HG02840 (cell line): ENCODE measurements around the gene TMC4.
A peak's percentile ranks its signal among the peaks of the same experiment; 100 is the strongest.

Experiments used
- ATAC-seq: cut with Tn5 transposase; IDR thresholded peaks from one replicate; pipeline ENCODE4 v1.9.1; 2021; ENCODE audit warnings: mild to moderate bottlenecking, moderate library complexity, moderate number of reproducible peaks; ENCODE audit not compliant: unreplicated experiment, low FRiP score

Gene TMC4

GRCh38 chr19:54159352-54160181, 13.4 kb downstream of the TMC4 start, which contains the start of gene LENG1:
TSS of gene LENG1 (minus strand) at chr19:54159721. CDS start at chr19:54159695, 26 bp downstream.
- ATAC-seq, result peak; percentile 94

DNA sequence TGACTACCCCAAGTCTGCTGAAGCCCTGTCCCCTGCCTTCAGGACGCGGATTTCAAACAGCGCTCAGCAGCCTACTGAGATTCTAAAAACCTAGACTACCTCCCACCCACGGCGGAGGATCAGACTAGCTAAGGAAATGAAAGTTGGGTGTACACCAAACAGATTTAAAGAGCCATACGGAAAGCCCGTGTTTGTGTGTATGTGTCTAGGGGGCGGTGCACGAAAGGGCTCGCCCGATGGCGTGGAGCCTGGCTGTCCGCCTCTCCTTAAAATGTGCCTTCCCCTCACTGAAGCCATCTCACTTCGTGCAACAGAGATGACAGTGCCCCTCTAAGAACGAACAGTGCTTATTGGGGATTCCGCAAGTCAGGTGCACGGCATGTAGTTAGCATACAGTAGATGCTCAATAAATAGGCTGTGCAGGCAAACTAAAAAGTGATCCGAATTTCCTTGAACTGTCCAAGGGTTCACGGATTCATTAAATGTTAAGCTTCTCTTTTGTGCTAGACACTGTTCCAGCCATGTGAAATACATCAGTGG, 14.1 kb downstream of the TMC4 start:
- ATAC-seq, result no peak

DNA sequence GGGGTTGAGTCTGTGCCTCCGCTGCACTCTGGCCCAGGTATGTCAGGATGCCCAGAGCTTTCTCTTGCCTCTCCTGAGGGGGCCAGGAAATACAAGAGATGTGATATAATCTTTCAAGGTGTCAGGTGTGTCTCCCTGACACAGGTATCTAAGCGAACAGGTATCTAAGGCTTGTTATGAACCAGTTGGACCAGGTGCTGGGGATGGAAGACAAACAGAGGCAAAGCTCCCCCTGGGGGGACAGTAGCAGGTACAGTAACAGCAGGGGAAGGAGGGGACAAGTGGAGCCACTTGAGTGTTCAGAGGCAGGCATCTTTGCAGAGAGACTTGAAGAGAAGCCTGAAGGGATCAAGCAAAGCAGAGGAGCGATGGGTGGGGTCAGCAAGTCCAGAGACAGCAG, 16.0 kb downstream of the TMC4 start:
- no peak for ATAC-seq

DNA sequence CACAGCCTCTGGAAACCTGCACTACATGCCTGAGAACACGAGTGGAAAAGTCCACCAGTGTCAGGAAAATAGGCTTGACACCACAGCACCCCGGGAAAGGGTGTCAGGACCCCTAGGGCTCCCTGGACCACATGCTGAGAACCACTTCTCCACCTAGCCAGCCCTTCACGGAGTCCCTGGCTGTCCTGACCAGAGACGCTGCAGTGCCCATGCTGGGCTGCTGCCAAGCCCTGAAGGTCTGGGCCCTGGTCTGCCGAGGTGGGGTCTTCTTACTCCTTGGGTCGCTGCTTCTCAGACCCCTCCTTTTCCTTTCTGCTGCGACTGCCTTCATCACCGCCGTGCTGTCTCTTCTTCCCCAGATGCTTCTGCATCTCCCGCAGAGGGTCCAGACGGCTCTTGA, 16.5 kb downstream of the TMC4 start:
- no peak for ATAC-seq

DNA sequence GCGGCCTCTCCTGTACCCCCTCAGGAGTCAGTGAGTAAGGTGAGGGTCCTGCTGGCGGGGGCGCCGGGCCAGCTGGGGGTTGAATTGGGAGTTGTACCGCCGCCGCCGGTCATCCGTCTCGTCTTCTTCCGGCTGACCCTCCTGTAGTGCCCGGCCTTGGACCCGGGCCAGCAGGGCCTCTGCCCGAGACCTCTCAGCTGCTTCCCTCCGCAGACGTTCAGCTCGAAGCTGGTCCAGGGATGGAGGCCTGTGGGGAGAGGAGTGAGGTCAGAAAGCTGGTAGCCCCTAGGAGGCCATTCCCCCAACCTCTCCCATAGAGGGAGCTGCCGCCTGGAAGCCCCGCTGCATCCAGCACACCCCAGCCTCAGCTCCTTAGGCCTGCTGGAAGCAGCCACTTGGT, 17.3 kb downstream of the TMC4 start:
- ATAC-seq, result no peak

DNA sequence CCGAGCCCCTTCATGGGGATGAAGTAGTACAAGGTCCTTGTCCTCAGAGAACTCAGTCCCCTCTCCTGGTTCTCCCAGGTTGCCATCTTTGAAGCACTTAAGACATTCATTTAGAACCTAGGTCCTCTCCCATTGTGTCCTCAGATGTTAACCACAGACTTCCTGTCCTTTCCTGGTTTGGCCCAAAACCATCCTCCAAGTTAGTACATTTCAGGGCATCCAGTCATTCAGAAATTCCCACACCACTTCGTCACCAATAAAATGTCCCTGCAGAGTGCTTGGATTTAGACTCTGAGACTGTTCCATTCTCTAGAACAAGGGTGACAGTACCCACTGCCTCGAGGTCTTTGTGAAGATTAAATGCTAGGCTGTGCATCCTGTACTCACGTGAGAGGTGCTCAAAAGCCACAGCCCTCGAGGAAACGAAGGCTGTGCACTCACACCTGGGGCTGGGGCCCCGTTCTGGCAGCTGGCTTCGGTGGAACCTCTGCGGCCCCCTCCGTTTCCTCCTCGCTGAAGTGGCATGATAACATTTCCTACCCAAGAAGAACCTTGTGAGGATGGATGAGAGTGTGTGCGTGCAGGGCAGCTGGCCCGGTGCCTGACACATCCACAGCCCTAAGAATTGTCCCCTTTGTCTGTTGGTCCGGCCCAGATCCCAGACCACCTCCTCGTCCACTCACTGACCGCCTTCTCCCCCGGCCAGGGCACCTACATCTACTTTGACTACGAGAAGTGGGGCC, 18.2 kb downstream of the TMC4 start:
- ATAC-seq, result no peak

DNA sequence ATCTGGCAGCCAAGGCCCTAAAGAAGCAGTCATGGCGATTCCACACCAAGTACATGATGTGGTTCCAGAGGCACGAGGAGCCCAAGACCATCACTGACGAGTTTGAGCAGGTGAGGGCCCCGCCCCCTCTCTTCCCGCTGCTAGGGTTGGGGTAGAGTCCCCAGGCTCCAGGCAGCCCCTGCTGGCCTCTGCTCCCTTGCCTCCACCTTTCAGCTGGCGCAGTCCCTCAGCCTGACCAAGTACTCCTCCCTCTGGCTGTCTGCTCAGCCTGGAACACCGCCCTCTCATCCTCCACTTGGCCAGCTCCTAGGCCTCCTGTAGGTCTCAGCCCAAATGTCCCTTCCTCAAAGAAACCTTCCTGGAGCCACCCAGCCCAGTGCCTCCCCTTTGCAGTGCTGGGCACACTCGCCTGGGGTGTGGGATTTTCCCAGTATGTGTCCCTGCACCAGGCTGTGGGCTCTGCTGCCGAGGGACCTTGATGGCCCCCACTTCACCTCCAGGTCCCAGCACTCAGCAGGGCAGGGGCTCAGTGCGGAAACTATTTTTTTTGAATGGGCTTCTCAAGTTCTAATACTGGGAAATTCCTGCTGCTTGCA, 19.1 kb downstream of the TMC4 start:
- no peak for ATAC-seq

DNA sequence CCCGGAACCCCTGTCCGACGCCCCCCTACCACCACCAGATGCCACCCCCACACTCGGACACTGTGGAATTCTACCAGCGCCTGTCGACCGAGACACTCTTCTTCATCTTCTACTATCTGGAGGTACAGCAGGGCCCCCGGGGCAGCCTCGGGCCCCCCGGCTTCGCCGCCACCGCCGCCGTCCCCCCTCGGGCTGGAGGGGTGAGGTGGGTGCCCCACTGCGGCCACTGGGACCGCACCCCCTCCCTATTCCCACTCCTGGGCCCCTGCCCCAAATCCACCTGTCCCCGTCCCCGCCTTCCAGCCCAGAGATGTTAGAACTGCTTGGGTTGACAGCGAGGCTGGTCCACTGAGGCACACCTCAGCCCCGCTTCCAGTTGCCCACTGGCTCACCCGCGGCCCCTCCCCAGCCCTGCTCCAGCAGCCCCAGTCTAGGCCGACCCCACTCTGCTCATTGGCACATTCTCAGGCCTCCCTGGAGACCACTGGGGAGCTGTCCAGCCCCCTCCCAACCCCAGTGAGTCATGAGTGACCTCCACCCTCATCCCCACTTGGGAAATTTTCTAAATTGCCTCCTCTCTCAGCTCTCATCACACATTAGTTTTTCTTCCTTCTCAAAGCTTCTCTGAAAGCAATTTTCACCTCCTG, 20.0 kb downstream of the TMC4 start:
- no peak for ATAC-seq

DNA sequence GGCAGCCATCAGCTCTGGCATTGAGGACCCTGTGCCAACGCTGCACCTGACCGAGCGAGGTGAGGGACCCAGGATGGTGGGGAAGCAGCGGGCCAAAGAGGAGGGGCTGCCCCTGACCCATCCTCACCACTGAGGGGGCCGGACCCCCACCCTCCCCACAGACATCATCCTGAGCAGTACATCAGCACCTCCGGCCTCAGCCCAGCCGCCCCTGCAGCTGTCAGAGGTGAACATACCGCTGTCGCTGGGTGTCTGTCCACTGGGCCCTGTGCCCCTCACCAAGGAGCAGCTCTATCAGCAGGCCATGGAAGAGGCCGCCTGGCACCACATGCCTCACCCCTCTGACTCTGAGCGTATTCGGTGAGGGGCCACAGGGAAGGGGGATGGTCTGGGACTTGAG, 20.7 kb downstream of the TMC4 start:
- ATAC-seq, result no peak

GRCh38 chr19:54151362-54152035, 21.5 kb downstream of the TMC4 start:
- ATAC-seq, result no peak

GRCh38 chr19:54149021-54149812, 23.7 kb downstream of the TMC4 start:
- no peak for ATAC-seq

DNA sequence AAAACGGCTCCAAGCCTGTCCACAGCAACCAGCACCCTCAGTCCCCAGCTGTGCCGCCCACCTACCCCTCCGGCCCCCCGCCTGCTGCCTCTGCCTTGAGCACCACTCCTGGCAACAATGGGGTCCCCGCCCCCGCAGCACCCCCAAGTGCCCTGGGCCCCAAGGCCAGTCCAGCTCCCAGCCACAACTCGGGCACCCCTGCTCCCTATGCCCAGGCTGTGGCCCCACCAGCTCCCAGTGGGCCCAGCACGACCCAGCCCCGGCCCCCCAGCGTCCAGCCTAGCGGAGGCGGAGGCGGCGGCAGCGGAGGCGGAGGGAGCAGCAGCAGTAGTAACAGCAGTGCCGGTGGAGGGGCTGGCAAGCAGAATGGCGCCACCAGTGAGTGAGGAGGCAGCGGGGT, 24.8 kb downstream of the TMC4 start:
- no peak for ATAC-seq

DNA sequence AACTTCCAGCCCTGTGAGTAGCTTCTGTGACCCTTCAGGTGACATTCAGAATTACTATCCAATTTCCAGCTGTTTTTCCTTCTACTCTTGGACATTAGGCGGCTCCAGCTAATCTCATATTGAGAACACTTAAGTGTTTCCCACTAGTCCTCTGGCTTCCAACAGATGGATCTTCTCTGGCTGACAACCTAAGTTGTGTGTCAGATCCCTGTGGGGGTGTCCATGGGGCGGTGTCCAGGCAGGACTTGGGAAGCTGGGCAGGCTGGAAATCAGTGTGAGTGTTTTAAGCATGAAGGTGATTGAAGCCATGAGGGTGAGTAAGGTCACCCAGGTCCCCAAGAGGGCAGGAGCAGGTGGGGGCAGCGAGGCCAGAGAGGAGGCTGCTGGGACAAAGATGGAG, 25.3 kb downstream of the TMC4 start:
- no peak for ATAC-seq

GRCh38 chr19:54145541-54146158, 27.3 kb downstream of the TMC4 start:
- no peak for ATAC-seq

- no peak for ATAC-seq
These were observed 30.7 kb downstream of the TMC4 start for GRCh38 chr19:54142166-54142780.

DNA sequence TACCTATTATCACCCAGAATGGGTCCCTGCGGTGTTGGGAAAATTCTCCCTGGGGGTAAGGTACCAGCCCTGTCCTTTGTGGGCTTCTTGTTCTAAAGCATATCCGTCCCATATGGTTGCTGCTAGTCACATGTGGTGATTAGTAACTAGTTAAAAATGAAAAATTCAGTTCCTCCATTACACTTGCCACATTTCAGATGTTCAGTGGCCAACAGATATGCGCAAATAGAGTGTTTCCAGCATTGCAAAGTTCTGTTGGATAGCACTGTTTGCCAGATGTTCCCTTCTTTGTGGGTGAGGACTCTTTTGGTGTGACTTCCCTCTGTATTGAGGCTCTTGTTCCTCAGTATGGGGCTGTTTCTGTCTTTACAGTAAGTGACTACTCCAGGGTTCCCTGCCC, 31.6 kb downstream of the TMC4 start:
- no peak for ATAC-seq

DNA sequence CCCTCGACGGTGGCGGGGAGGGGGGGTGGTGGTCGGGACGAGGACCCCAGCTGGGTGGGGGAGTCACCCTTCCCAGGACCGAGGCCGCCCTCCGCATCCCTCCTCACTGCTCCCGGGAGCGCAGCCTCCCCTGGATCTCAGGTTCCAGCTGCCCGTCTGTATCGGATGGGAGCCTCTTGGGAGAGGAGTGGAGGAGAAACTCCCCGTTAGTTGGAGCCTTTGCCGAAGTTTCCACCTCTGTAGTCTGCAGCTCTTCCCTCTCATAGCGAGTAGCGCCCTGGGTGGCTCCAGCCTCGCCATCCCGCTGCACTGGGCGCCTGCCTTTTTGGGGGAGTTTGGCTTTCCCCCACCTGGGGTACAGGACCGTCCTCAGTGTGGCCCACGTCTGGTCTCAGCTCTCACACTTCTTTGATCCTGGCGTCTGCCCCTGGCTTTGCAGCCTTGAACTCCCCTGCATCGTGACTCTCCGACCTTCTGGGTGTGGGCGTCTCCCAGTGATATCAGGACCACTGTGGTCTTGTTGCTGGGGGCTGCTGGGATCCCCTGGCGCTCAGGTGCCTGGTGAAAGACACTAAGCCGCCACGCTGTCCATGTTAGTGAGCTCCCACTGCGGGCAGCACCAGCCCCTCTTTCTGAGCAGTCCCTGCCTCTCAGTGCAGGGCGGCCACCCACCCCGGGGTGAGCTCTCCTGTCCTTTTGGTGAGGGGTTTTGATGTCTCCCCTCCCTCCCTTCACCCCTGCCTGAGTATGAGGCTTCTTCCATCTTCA, 34.3 kb downstream of the TMC4 start:
- no peak for ATAC-seq
